ENCODE data around the gene CD47. TPM values are rescaled to one million over a fixed set of nuclear protein-coding genes. Genes with fewer than 3 reads are reported as not detected.

The CD47 gene
- total and polyA plus RNA-seq, 2 experiments from 2014 or later, result 81.7 to 101 TPM

DNA sequence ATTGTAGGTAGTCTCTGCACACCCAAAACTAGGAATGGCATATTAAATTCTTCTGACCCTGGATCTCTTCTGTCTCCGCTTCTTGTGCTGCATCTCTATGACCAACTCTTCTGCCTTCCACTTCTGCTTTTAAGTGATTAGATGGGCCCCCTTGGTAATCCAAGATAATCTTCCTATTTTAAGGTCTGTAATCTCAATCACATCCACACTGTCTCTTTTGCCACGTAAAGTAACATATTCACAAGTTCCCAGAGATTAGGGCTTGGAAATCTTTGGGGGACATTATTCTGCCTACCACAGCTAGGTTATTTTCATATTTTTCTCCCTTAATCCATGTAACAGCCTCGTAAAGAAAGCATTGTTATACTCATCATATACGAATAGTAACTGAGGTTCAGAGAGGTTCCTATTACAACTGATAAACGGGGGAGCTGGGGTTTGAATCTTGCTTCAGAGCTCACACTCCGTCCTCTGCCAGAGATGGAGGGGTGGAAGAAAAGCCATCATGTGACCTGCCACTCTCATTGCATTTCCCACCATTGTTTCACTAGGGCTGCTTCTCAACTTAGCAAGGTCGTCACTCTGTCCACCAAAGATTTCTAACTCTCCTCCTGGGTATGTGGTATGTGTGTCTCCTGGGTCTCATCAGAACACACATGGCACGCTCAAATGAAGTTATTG lies 6.6 kb upstream of the CD47 start:
- Histone ChIP-seq H3K4me3 (no peak overlapping the region), H3K4me1 (ENCODE audit: insufficient read depth) (no peaks in the 10 kb centered on the region), H2AFZ (no peak overlapping the region), H3K27ac (no peak overlapping the region), H3K36me3 (replicated peaks; ENCODE audit: insufficient read depth, low read depth) (no peaks in the 10 kb centered on the region), H3K9me2 (replicated peaks; ENCODE audit: insufficient read depth) (no peaks in the 10 kb centered on the region), H4K20me1 (ENCODE audit: insufficient read depth, poor library complexity, severe bottlenecking) (no peaks in the 10 kb centered on the region), H3K27me3 (no peaks in the 10 kb centered on the region), H3K4me2 (no peak overlapping the region), H3K79me2 (no peaks in the 10 kb centered on the region), H3K9me3 (ENCODE audit: low read depth) (no peaks in the 10 kb centered on the region)
- no peak for DNase-seq (ENCODE audit: low spot score)
- WGBS (ENCODE audit: low lambda C conversion rate, missing lambda C conversion rate), result 94% methylated on average over 8 of the region's 8 CpGs
- TF ChIP-seq EZH2 (IDR thresholded peaks at IDR 0.05; ENCODE audit: borderline replicate concordance) (no peak), EZH2phosphoT487 (IDR thresholded peaks at IDR 0.05; ENCODE audit: low read depth, severe bottlenecking, unreplicated experiment) (no peak), CTCF (IDR thresholded peaks at IDR 0.05; ENCODE audit: poor library complexity) (no peak)

GRCh38 chr3:108096532-108097321 lies 5.9 kb upstream of the CD47 start:
- no peak for DNase-seq (ENCODE audit: low spot score)
- Histone ChIP-seq H3K9me3 (ENCODE audit: low read depth) (no peaks in the 10 kb centered on the region), H3K27ac (no peak overlapping the region)

GRCh38 chr3:108093616-108094015 lies 2.8 kb upstream of the CD47 start:
- Histone ChIP-seq H2AFZ (no peak overlapping the region), H3K4me2 (no peak overlapping the region), H4K20me1 (ENCODE audit: insufficient read depth, poor library complexity, severe bottlenecking) (no peaks in the 10 kb centered on the region), H3K9me2 (replicated peaks; ENCODE audit: insufficient read depth) (no peaks in the 10 kb centered on the region), H3K36me3 (replicated peaks; ENCODE audit: insufficient read depth, low read depth) (no peaks in the 10 kb centered on the region), H3K4me3 (no peak overlapping the region), H3K27ac (no peak overlapping the region), H3K4me1 (ENCODE audit: insufficient read depth) (no peaks in the 10 kb centered on the region), H3K9me3 (ENCODE audit: low read depth) (no peaks in the 10 kb centered on the region), H3K27me3 (no peaks in the 10 kb centered on the region), H3K79me2 (peaks cover 9% of the 10 kb centered on the region)
- TF ChIP-seq CTCF (IDR thresholded peaks at IDR 0.05; ENCODE audit: poor library complexity), result no peak
- TF ChIP-seq EZH2phosphoT487 (IDR thresholded peaks at IDR 0.05; ENCODE audit: low read depth, severe bottlenecking, unreplicated experiment), result no peak
- no peak for TF ChIP-seq EZH2 (IDR thresholded peaks at IDR 0.05; ENCODE audit: borderline replicate concordance)
- WGBS (ENCODE audit: low lambda C conversion rate, missing lambda C conversion rate), result 84% methylated on average over 3 of the region's 3 CpGs
- DNase-seq (ENCODE audit: low spot score), result no peak

More at GRCh38 chr3:108096532-108097321, 5.9 kb upstream of the CD47 start:
- H3K79me2 ChIP-seq, result no peaks in the 10 kb centered on the region
- H3K4me3 ChIP-seq, result no peak overlapping the region
- H3K4me1 ChIP-seq (ENCODE audit: insufficient read depth), result no peaks in the 10 kb centered on the region
- no peak overlapping the region for H3K4me2 ChIP-seq
- no peaks in the 10 kb centered on the region for H3K36me3 ChIP-seq (replicated peaks; ENCODE audit: insufficient read depth, low read depth)
- H3K27me3 ChIP-seq, result no peaks in the 10 kb centered on the region
- no peaks in the 10 kb centered on the region for H4K20me1 ChIP-seq (ENCODE audit: insufficient read depth, poor library complexity, severe bottlenecking)
- no peak overlapping the region for H2AFZ ChIP-seq
- no peaks in the 10 kb centered on the region for H3K9me2 ChIP-seq (replicated peaks; ENCODE audit: insufficient read depth)
- 84% methylated on average over 9 of the region's 9 CpGs for WGBS (ENCODE audit: low lambda C conversion rate, missing lambda C conversion rate)
- TF ChIP-seq CTCF (IDR thresholded peaks at IDR 0.05; ENCODE audit: poor library complexity) (no peak), EZH2 (IDR thresholded peaks at IDR 0.05; ENCODE audit: borderline replicate concordance) (no peak), EZH2phosphoT487 (IDR thresholded peaks at IDR 0.05; ENCODE audit: low read depth, severe bottlenecking, unreplicated experiment) (no peak)
